Activated CD4-positive, alpha-beta T cell treated with anti-CD3 and anti-CD28 coated beads, Interleukin-2, amount 50 U/mL, for 24 hours (primary cell): ENCODE data around the gene HS6ST3.
"Not testable (repeated sequence)": the region's sequence is repeated elsewhere in the genome, so short reads cannot be mapped to it uniquely, and the experiment has no call there.

Source experiments
- DNase-seq, 2 donors: peaks; one replicate each; pipeline ENCODE4 v3.0.0-alpha.2; 2020; ENCODE audit warnings: low read depth in 1 of 2, low spot score in 1 of 2

The HS6ST3 gene

DNA sequence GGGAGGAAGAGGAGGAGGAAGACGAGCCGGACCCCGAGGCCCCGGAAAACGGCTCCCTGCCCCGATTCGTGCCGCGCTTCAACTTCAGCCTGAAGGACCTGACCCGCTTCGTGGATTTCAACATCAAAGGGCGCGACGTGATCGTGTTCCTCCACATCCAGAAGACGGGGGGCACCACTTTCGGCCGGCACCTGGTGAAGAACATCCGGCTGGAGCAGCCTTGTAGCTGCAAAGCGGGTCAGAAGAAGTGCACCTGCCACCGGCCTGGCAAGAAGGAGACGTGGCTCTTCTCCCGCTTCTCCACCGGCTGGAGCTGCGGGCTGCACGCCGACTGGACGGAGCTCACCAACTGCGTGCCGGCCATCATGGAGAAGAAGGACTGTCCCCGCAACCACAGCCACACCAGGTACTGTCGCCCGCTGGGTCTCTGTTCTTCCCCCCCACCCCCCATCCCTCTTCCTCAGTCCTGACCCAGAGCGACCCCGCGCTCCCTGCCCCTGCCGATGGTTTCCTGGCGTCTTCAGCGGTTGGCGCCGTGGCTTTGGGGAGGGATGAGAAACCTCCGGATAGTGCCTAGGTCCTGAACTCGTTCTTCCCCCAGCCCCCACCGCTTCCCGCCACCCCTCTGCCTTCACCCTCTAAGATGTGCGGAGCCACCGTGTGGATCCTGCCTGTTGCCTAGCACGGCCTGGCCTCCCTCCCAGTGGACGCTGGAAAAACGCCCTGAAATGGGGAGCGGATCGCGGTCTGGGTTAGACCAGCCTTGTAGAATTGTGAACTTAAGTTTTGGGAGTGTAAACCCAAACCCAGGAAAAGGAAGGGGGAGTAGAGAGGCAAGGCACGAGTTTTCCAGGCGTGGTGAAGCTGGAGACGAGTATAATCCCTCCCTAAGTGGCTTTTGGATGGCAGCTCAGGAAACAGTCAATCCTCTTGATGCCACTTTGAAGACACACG, 1.5 kb downstream of the HS6ST3 start:
- DNase-seq: no peak

GRCh38 chr13:96093296-96094006, 3.5 kb downstream of the HS6ST3 start:
- no peak for DNase-seq

GRCh38 chr13:96100457-96101220, 10.7 kb downstream of the HS6ST3 start:
- no peak for DNase-seq

DNA sequence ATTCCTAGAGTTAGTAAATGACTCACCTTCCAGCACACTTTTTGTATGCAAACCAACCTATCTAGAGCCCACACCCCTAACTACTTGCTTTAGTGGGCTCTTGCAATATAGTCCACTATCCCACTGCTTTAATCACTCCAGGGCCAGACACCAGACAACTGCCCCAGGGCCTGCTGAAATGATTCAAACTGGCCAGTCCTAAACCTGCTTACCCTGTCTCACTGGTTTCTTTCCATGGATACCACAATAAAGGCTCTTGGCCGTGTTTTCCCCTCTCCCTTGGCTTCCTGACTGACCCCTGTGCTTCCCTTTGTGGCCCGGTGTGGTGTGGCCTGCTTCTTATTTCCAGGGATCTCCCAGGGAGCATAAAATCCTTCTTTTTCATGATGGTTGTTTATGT, 14.6 kb downstream of the HS6ST3 start:
- DNase-seq: no peak

GRCh38 chr13:96108072-96108471, 18.2 kb downstream of the HS6ST3 start:
- DNase-seq: not testable (repeated sequence)

DNA sequence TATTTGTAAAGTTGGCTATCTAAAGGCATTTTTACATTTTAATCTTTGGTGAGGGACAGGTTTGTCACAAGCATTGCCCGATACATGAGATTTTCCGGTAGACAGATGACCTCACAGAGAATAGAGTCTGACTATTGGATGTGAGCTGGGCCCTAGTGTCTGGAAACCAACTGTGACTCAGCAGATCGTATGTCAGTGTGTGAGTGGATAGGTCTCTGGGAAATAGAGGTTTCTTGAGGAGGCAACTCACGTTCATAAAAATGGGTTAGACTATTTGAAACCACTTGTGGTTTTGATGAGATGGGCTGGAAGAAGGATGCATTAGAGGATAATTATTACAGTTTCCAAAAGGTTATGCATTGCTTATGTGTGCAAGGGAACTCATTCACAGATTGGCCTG, 19.2 kb downstream of the HS6ST3 start:
- DNase-seq: no peak

DNA sequence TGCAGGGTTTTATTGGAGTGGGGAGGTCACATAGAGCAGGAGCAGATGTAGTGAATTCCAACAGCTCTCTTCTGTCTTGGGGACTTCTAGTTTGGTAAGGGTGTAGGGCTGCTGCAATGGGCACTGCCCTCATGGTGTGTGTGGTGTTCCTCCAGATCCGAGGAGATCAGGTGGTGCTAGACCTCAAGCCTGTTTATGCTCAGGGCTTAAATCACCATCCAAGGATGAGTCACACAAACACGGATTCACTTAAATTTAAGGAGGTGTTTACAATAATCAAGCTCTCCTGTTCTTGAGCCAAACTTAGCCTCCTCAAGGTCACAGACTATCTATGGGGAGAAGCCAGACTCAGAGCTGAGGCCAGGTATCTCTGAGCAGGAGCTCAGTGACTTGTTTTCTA, 23.0 kb downstream of the HS6ST3 start:
- no peak for DNase-seq

DNA sequence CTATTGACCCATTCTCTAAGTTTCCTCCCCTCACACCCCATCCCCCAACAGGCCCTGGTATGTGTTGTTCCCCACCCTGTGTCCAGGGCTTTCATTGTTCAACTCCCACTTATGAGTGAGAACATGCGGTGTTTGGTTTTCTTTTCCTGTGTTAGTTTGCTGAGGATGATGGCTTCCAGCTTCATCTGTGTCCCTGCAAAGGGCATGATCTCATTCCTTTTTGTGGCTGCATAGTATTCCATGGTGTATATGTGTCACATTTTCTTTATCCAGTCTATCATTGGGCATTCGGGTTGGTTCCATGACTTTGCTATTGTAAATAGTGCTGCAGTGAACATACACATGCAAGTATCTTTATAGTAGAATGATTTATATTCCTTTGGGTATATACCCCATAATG, 25.5 kb downstream of the HS6ST3 start:
- not testable (repeated sequence) for DNase-seq

- no peak for DNase-seq
These were observed 30.0 kb downstream of the HS6ST3 start for GRCh38 chr13:96119921-96120320.

- DNase-seq: no peak
These were observed 41.0 kb downstream of the HS6ST3 start for GRCh38 chr13:96130818-96131340.

DNA sequence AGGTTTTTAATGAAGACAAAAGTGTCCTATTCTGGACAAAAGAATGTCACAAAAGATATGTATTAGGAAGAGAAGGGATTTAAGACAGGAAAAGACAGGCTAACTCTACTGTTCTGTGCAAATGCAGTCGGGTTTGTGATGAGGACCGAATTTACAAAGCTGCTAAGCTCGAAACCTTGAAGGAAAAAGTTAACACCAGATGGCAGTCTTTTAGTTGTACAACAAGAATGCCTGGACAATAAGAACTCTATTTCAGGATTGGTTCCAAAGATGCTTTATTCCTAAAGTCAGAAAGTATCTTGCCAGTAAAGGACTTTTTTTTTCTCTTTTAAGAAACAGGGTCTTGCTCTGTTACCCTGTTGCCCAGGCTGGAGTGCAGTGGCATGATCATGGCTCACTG, 51.1 kb downstream of the HS6ST3 start:
- no peak for DNase-seq

DNA sequence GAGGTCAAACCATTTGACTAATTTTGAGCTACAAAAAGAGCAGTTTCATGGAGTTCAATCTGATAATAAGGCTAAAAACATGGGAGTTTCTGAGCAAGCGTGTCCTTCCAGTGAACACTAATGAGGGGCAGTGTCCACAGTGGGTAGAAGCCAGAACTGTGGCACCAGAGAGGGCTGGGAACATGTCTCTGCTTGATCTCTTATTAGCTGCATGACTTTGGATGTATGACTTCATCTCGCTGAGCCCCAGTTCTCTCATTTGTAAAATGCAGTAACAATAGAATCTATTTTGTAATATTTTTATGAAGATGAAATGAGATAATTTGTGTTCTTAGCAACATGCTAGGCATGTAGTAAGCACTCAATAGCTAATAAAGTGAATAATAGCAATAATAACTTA, 69.8 kb downstream of the HS6ST3 start:
- DNase-seq: no peak

DNA sequence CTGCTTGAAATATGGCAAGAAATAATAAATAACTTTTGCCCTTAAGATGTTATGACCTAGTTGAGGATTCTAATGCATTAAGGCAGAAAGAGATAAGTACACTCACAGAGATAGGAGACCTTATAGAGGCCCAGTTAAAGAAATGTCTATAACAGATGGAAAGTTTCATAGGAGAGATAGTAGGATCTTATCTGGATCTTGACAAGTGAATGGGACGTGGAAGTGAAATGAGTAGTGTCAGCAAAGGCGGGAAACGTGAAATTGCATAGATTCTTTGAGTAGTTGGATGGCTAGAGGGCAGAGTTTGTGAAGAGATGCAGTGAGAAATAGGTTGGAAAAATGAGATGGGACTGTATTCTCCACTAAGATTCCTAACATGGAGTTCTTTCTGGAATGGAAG, 71.2 kb downstream of the HS6ST3 start:
- no peak for DNase-seq

DNA sequence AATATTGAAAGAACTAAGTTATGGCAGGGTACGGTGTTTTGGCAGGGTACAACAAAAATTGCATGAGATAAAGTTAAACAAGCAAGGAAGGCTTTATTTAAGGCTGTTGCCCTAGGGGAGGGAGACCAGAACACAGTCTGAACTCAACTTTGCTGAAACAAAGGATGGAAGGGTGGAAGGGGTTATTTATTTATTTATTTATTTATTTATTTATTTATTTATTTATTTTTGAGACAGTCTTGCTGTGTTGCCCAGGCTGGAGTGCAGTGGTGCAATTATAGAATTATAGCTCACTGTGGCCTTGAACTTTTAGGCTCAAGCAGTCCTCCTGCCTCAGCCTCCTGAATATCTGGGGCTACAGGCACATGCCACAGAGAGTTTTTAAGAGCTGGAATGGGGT, 75.9 kb downstream of the HS6ST3 start:
- no peak for DNase-seq

DNA sequence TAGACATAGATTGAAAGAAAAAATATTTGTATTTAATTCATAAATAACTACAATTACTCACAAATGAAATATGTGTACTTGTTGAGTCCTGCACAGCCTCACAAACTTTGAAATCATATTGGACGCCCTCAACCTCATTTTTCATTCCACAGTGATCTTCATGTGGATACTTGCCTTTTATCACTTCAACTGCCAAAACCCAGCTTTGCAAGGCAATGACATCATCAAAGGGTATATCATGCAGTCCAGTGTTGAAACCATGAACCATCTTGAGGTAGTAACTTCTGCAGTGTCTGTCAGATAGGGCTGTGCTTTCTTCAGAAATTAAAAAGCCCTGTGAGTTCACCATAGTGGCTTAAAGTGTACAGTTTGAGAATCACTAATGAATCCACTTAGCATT, 82.2 kb downstream of the HS6ST3 start:
- DNase-seq: no peak

- no peak for DNase-seq
These were observed 88.9 kb downstream of the HS6ST3 start for GRCh38 chr13:96178759-96179158.

DNA sequence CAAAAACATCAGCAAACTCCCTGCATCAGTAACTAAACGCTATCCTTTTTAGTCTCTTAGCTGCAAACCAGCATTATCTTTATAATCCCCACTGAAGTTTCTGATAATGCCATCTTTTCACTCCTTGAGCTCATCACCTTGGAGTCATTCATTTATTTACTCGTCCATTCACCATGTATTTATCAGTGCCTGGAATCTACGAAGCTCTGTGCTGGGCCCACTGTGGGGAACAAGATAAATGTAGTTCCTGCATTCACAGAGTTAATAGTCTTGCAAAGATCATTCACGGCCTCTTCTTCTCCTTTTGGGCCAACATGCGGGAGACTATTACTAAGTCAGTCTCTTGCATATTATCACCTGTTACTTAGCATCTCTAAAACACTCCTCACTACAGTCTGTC, 89.4 kb downstream of the HS6ST3 start:
- DNase-seq: no peak

GRCh38 chr13:96181911-96182310, 92.0 kb downstream of the HS6ST3 start:
- no peak for DNase-seq

DNA sequence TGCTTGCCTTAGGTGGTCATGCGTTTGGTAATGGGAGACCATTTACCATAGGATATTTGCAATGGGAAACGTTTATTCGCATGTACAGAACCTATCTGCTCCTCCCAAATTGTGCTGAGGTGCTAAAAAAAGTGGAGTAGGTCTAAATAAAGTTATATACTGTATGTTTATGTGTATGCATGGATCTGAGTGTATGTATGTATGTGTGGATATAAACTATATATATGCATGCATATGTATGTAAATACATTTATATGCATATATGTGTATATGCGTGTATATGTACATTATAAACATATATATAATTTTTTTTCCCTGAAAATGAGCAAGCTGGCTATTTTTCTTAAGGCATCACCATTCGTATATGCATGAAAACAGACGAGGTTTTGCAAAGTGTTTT, 95.9 kb downstream of the HS6ST3 start:
- DNase-seq: no peak

GRCh38 chr13:96191367-96191766, 101.5 kb downstream of the HS6ST3 start:
- no peak for DNase-seq

DNA sequence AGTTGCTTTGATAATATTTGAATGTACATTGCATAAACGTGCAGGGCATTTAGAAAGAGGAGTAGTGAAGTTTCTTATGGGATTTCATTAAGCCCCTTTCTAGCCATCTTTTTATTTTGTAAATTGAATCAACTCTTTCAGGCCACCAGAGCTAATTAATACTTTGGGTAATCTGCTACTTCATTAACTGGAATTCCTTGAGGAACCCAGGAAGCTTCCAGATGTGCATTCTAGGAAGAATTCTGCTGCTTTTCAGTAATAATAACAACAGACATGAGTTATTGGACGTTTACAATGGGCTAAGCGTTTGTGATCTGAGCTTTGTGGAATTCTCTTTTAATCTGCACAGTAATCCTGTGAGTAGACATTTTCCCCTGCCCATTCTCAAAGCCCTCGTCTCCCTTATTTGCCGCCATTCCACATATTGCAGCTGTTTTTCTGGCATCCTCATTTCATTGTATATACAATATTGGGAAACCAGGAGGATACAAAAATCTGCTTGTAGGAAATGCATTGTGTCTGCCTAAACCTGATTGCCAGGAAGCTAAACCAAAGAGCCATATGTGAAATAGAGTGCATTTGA, 103.9 kb downstream of the HS6ST3 start:
- no peak for DNase-seq
